AG04449 (cell line): ENCODE measurements around the gene GRM7.

Source experiments
- CTCF ChIA-PET: fragments of 350-600 bp; formaldehyde crosslinking; extraction: SDS; loops from one replicate; lab custom pipeline; 2021; ENCODE audit warnings: antibody characterized with exemption; lab: Yijun Ruan, JAX
- POLR2A ChIA-PET: fragments of 400-600, 350-600 bp; formaldehyde crosslinking; extraction: SDS; loops from one replicate; lab custom pipeline; 2020; ENCODE audit warnings: antibody characterized with exemption, inconsistent platforms; lab: Yijun Ruan, JAX
- DNase-seq: peaks from one replicate; pipeline ENCODE4 v3.0.0-alpha.2; 2010; ENCODE audit warnings: low read depth, low spot score
- H3K4me3 ChIP-seq: 2 replicates; pipeline ENCODE4 v1.5.1; 2011; ENCODE audit warnings: low read depth, mild to moderate bottlenecking, control low read depth, low read length
- CTCF ChIP-seq: IDR thresholded peaks from one replicate; pipeline ENCODE4 v1.5.1; 2011; ENCODE audit warnings: mild to moderate bottlenecking, moderate library complexity, low read length, control low read depth, inconsistent platforms; ENCODE audit not compliant: insufficient read depth; ENCODE audit errors: missing control alignments

The GRM7 gene

GRCh38 chr3:7576506-7576905, 715.6 kb downstream of the GRM7 start:
- H3K4me3 ChIP-seq, result no peak overlapping the region
- ChIA-PET CTCF (no interaction called here), POLR2A (no interaction called here)
- no peak for TF ChIP-seq CTCF
- no peak for DNase-seq

GRCh38 chr3:7577513-7577912, 716.6 kb downstream of the GRM7 start:
- DNase-seq, result no peak
- CTCF ChIA-PET, result no interaction called here
- TF ChIP-seq CTCF, result no peak
- POLR2A ChIA-PET, result no interaction called here
- H3K4me3 ChIP-seq, result no peak overlapping the region

- CTCF ChIA-PET, result no interaction called here
- TF ChIP-seq CTCF, result no peak
- DNase-seq, result no peak
- POLR2A ChIA-PET, result no interaction called here
- no peak overlapping the region for H3K4me3 ChIP-seq
Measured at GRCh38 chr3:7581831-7582230, 720.9 kb downstream of the GRM7 start.

- ChIA-PET POLR2A (no interaction called here), CTCF (no interaction called here)
- no peak for TF ChIP-seq CTCF
- DNase-seq, result no peak
- no peak overlapping the region for H3K4me3 ChIP-seq
Measured at GRCh38 chr3:7585052-7585451, 724.1 kb downstream of the GRM7 start.

GRCh38 chr3:7588236-7588635, 727.3 kb downstream of the GRM7 start:
- CTCF ChIA-PET, result no interaction called here
- DNase-seq, result no peak
- no peak overlapping the region for H3K4me3 ChIP-seq
- POLR2A ChIA-PET, result no interaction called here
- no peak for TF ChIP-seq CTCF

GRCh38 chr3:7589526-7589925, 728.6 kb downstream of the GRM7 start:
- no peak overlapping the region for H3K4me3 ChIP-seq
- TF ChIP-seq CTCF, result no peak
- no peak for DNase-seq
- CTCF ChIA-PET, result no interaction called here
- POLR2A ChIA-PET, result no interaction called here
